Measurements from ENCODE around the gene C2CD4D. TPM values are rescaled to one million over a fixed set of nuclear protein-coding genes. Genes with fewer than 3 reads are reported as not detected.

The C2CD4D gene
- total RNA-seq, 1 experiment from 2014 or later = 0.17 TPM

GRCh38 chr1:151799179-151800022 lies 40.2 kb downstream of the C2CD4D start:
- Histone ChIP-seq H4K20me1 (ENCODE audit: insufficient read depth) (no peaks in the 10 kb centered on the region), H3K27ac (ENCODE audit: low read depth, low read length) (no peak overlapping the region), H3K36me3 (ENCODE audit: control insufficient read depth in 1 of 2, insufficient read depth in 2 of 2, low read length in 2 of 2) (no peaks in the 10 kb centered on the region), H3K9ac (ENCODE audit: low read length) (no peak overlapping the region), H3K4me1 (ENCODE audit: control insufficient read depth in 1 of 2, insufficient read depth in 2 of 2, low read length in 2 of 2) (no peaks in the 10 kb centered on the region), H3K79me2 (ENCODE audit: insufficient read depth, low read length) (no peaks in the 10 kb centered on the region), H3K27me3 (ENCODE audit: insufficient read depth, low read length) (peaks cover 37% of the 10 kb centered on the region), H3K4me3 (replicated peaks in 1 of 2; ENCODE audit: low read depth in 1 of 2, low read length in 2 of 2) (no peak overlapping the region), H3K4me2 (ENCODE audit: low read length) (no peak overlapping the region), H2AFZ (ENCODE audit: low read depth, low read length, poor library complexity, severe bottlenecking) (no peak overlapping the region), H3K9me2 (ENCODE audit: insufficient read depth) (no peaks in the 10 kb centered on the region), H3K9me3 (ENCODE audit: control insufficient read depth in 1 of 2, insufficient read depth in 1 of 2, low read depth in 1 of 2, low read length in 2 of 2) (no peaks in the 10 kb centered on the region)
- ChIA-PET CTCF (no interaction called here), RAD21 (ENCODE audit: low non-redundant PET in 1 of 2, low total read pairs in 2 of 2, uncharacterized antibody in 2 of 2, unreplicated experiment in 2 of 2) (no interaction called here), POLR2A (no interaction called here)
- BruUV-seq (replicated peaks) = no TSS peak
- no peak for DNase-seq (ENCODE audit: low read depth, low spot score)
- TF ChIP-seq POLR2AphosphoS5 (IDR thresholded peaks at IDR 0.05; ENCODE audit: low read depth, low read length) (no peak), YY1 (IDR thresholded peaks at IDR 0.05; ENCODE audit: extremely low read depth, insufficient replicate concordance, low read depth, low read length) (no peak), RAD21 (IDR thresholded peaks at IDR 0.05; ENCODE audit: low read depth) (no peak), SP1 (IDR thresholded peaks at IDR 0.05; ENCODE audit: low read depth) (no peak), JUND (IDR thresholded peaks at IDR 0.05) (no peak), TCF7L2 (IDR thresholded peaks at IDR 0.05; ENCODE audit: borderline replicate concordance, extremely low read depth, insufficient read depth, insufficient read length) (no peak), CEBPB (IDR thresholded peaks at IDR 0.05; ENCODE audit: low read depth) (no peak), ZBTB33 (IDR thresholded peaks at IDR 0.05; ENCODE audit: extremely low read depth, insufficient replicate concordance, low read length) (no peak), SIN3A (IDR thresholded peaks at IDR 0.05; ENCODE audit: low read depth) (no peak), ATF3 (IDR thresholded peaks at IDR 0.05) (no peak), CTCF (IDR thresholded peaks at IDR 0.05 in 2 of 3, conservative IDR thresholded peaks at IDR 0.05 in 1 of 3; ENCODE audit: borderline replicate concordance in 1 of 3, insufficient read depth in 1 of 3, low read depth in 2 of 3, low read length in 2 of 3) (no peak), REST (IDR thresholded peaks at IDR 0.05; ENCODE audit: low read depth) (no peak), ZNF274 (IDR thresholded peaks at IDR 0.05; ENCODE audit: low read depth, low read length) (no peak), SRF (IDR thresholded peaks at IDR 0.05; ENCODE audit: low read depth) (no peak), CBX3 (IDR thresholded peaks at IDR 0.05; ENCODE audit: low read depth) (no peak), POLR2A (IDR thresholded peaks at IDR 0.05; ENCODE audit: borderline replicate concordance, extremely low read depth, insufficient read depth, insufficient read length) (no peak), MAX (IDR thresholded peaks at IDR 0.05) (no peak), ELF1 (IDR thresholded peaks at IDR 0.05; ENCODE audit: borderline replicate concordance, low read depth) (no peak)
- intact Hi-C loops (cut with micrococcal nuclease) = no loop called here
- no peak for ATAC-seq
